Stimulated activated CD4-positive, alpha-beta T cell treated with anti-CD3 and anti-CD28 coated beads, Interleukin-1b, Interleukin-23, amount 100 ng/mL, for 48 hours (primary cell): ENCODE results near the gene SLC25A39.
"Not testable (repeated sequence)": the region's sequence is repeated elsewhere in the genome, so short reads cannot be mapped to it uniquely, and the experiment has no call there.

Experiments used
- DNase-seq: peaks from one replicate; pipeline ENCODE4 v3.0.0-alpha.2; 2020

SLC25A39 gene

GRCh38 chr17:44324571-44325275 is at the start of gene SLC25A39:
TSS of gene SLC25A39 (minus strand) at chr17:44324823. CDS start at chr17:44323562, 1,261 bp downstream.
- peak; percentile 93 for DNase-seq

DNA sequence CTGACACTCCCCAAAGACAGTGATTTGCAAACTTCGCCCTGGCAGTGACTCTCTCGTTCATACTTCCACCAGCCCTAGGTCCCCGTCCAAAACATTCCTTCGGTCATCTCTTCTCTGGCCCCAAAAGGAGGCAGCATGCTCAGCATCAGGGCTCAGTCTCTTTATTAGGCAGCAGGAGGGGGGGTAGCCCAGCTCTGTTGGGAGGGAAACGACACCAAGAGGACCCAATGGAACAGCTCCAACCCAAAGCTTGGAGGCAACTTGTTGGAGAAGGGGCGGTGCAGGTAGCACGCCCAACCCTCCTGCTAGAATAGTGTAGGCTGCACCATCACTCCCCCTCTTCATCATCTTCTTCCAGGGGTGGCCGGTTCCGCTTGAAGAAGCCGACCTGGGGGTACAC is 47.4 kb upstream of the SLC25A39 start:
- no peak for DNase-seq

- DNase-seq = not testable (repeated sequence)
These were observed 44.9 kb upstream of the SLC25A39 start for GRCh38 chr17:44369414-44370023.

DNA sequence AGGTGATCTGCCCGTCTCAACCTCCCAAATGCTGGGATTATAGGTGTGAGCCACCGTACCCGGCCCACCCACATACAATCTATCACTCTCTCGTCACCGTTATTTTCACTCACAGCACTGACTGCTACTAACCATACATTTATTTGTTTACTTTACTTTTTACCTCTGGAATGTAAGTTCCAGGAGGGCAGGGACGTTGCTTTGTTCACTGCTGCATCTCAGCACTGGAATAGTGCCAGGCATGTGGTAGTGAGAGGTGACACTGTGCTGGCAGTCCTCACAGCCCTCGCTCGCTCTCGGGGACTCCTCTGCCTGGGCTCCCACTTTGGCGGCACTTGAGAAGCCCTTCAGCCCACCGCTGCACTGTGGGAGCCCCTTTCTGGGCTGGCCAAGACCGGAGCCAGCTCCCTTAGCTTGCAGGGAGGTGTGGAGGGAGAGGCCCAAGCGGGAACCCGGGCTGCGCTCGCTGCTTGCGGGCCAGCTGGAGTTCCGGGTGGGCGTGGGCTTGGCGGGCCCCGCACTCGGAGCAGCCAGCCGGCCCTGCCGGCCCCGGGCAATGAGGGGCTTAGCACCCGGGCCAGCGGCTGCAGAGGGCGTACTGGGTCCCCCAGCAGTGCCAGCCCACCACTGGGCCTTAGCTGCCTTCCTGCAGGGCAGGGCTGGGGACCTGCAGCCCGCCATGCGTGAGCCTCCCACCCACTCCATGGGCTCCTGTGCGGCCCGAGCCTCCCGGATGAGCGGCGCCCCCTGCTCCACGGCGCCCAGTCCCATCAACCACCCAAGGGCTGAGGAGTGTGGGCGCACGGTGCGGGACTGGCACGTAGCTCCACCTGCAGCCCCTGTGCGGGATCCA is 44.0 kb upstream of the SLC25A39 start:
- not testable (repeated sequence) for DNase-seq

DNA sequence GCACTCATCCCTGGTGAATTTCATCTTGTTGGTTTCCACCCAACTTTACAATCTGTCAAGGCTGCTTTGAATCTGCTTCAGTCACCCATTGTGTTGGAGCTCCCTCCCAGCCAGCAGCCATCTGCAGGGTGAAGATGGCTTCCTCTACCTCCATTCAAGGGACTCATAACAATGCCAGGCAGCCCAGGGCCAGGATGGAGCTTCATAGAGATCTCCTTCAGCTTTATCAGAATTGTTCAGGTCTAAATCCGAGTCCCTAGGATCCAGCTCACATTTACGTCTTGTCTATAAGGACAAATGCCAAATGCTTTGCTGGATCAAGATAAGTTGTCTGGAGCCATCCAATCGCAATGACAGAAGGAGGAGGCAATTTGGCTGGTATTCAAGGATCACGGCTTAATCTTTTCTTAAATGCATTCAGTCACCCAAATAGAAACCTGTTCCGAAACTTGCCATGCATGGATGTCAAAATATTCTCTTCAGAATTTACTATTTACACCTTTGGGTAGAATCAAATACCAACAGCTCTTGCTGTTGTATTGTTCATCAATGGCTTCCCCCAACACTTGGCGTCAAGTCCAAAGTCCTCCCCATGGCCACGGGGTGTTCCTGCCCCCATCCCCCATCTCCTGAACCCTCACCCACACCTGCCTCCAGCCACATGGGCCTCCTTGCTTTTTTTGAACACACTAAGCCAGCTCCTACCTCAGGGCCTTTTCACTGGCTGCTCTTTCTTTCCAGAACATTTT is 42.8 kb upstream of the SLC25A39 start:
- no peak for DNase-seq

- not testable (repeated sequence) for DNase-seq
These were observed 40.4 kb upstream of the SLC25A39 start for GRCh38 chr17:44365051-44365450.

DNA sequence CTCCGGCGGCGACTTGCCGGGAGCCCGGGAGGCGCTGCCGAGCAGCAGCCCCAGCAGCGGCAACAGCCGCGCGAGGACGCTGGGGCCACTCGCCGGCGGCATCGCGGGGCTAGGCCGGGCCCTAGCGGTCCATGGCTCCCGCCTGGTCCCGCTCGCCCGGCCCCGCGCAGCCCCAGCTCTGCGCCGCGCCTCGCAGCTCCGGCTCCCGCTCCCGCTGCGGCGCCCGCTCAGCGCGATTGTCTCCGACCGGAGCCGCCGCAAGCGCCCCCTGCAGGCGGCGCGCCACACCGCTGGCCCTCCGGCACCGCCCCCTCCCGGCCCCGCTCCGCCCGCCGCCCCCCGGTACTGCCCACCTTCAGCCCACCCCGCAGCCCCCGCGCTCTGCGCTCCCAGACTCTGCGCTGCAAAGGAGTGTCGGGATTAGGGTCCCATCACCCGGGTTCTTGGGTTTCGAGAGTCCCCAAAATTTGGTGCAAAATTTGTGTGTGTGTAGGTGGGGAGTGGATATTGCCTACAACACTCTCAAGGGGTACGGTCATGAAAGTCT is 39.1 kb upstream of the SLC25A39 start, which contains the start of gene FAM171A2:
TSS of gene FAM171A2 (minus strand) at position 241 of the 547 bp plus-strand sequence. CDS start at position 102, 139 bp downstream.
- peak; percentile 49 for DNase-seq

GRCh38 chr17:44362949-44363612 is 38.5 kb upstream of the SLC25A39 start:
- no peak for DNase-seq

DNA sequence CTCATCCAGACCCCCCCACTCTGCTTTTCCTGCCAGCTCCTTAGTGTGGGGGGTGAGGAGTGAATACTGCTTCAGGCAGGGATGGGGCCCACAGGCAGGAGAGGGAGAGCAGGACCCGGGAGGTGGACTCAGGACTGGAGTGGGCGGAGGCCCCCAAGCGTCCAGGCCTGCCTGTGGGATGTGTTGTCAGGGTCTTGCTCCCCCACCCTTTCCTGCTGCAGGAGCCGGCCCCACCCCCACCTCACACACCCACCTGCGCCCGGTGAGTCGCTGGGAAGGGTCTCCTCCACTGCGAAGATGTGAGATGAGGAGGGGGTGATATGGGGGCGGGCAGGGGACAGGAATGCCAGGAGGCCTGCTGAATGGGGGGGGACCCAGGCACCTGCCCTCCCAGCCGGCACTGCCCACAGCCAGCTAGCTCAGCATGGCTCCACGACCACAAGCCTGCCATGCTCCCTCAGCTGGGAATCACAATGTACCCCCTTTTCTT is 37.9 kb upstream of the SLC25A39 start:
- DNase-seq = no peak

DNA sequence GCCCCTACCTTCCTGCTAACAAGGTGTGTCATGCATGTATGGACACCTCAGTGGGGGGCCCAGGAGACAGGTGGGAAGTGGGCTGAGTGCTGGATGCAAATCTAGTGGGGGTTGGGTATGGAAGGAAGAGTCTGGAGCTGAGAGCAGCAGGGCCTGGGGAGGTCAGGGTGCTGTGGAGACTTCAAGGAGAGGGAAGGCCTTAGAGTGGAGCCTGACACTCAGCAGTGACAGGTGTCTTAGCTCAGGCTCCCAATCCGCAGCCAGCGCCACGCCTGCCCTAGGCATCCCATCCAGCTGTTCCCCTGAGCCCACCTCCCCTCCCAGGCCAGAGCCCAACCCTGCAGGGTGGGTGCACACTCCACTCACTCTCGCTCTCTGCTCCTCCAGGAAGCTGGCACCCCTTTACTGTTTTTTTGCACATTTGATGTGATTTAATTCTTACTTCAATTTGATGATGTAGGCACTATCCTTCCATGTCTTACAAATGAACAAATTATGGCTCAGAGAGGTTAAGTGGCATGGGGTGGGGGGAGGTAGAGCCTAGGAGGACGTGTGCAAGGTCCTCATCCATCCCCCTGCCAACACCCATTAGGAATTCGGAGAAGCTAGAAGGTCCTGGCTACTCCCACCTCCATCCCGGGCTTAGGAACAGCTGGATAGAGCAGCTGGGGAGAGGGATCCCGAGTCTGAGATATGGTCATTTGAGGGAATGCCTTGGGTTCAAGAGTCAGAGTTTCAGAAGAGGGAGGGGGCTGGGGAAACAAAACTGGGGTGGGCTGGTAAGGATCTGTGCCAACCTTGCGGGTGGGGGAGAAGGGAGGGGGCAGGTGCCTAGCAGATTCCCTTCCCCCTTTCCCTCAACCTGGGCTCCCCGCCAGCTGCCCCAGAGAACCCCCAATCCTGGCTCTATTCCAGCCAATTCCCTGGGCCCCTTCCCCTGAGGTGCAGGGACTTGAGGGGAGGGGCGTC is 37.0 kb upstream of the SLC25A39 start:
- DNase-seq = no peak

DNA sequence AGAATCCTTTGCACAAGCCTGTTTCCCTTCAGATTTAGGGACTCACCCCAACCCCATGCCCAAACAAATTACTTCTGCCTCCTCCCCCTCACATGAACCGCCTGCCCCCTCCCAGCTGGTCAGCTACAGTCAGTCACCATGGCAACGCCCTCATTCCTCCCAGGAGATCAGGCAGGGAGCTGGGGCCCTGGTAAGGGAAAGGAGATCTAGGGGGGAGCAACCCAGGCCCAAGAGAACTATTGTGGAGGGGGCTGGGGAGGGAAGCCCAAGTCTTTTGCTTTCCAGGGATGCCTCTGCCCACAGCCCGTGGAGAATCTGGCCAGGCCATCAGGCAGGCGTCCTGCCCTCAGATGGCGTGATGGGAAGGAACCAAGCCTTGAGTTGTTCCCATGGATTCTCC is 36.2 kb upstream of the SLC25A39 start:
- no peak for DNase-seq

- no peak for DNase-seq
These were observed 35.5 kb upstream of the SLC25A39 start for GRCh38 chr17:44360144-44360533.

GRCh38 chr17:44359458-44360143 is 35.0 kb upstream of the SLC25A39 start:
- DNase-seq = no peak

DNA sequence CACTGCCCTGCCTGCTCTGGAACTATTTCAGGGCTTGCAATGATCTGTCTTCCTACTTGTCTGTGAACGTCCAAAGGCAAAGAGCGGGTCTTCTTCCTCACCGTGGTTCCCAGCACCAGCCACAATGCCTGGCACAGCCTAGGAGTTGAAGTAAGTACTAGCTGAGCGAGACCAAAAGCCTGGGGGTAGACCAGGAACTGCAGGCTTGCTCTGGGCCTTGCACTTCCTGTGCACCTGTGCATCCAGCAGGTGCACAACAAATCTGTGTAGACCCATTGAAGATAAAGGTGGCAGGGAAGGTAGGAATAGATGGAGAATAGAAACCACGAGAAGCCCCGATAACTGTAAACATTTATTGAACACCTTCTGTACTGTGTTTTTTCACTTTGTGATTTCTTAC is 34.4 kb upstream of the SLC25A39 start:
- DNase-seq = no peak

DNA sequence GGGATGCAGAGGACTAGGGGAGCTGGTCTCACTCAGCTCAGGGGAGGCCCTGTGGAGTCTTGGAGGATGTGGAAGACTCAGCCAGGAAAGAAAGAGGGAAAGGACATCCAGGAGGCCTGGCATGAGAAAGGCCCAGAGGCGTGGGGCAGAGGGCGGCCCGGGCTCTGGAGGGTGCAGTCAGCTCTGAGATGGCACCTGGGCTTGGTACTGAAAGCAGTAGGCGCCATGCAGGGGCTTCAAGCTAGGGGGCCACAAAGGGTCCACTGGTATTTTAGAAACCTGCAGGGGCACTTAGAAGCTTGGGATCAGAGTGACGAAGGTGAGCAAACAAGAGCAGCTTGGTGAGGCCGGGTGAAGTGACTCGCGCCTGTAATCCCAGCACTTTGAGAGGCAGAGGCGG is 33.4 kb upstream of the SLC25A39 start:
- no peak for DNase-seq

GRCh38 chr17:44356241-44356640 is 31.6 kb upstream of the SLC25A39 start:
- no peak for DNase-seq

- DNase-seq = no peak
These were observed 31.0 kb upstream of the SLC25A39 start for GRCh38 chr17:44355642-44356099.

DNA sequence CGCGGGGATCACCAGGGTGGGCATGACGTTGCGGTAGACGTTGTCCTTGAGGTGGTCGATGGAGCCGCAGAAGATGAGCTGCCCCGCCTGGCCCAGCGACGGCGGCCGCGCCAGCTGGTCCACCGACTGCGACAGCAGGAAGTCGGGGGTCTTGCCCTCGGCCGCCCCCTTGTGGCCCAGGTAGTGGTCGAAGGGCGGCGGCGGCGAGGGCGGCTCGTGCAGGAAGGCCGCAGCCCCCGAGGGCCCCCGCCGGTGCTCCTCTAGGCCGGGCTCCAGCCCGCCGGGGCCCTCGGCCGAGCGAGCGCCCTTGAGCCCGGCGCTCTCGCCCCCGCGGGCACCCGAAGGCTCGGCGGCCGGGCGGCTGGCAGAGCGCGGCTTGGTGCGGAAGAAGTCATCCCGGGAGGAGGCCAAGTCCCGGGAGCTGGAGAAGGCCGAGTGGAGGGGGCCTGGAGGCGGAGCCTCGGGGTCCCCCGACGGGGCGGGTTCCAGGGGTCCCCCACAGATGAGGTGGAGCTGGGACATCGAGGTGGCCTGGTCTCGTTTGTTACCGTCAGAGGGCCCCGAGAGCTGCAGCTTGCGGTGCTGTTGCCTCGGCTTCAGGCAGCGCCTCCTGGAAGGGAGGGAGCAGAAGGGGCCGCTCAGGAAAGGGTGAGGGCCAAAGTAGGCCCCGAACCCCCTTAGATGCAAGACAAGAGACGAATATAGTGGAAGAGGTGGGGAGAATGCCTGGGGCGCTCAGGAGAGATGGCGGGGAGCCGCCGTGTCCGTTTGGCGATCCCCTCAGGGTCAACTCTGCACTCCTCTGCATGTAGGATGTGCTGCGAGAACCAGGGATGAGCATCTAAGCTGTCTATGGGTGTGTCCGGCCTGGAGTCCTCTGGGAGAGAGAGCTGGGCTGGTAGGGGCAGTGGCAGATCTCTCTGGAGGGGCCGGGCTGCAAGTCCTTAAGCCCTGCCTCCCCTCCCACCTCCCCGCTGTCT is 30.2 kb upstream of the SLC25A39 start:
- peak; percentile 44 for DNase-seq
